ENCODE measurements around the gene SNX33. TPM values are rescaled to one million over a fixed set of nuclear protein-coding genes. Genes with fewer than 3 reads are reported as not detected.

The SNX33 gene
- total and polyA plus RNA-seq, 4 donors, result 5.9 to 19.0 (median 12.7) TPM

DNA sequence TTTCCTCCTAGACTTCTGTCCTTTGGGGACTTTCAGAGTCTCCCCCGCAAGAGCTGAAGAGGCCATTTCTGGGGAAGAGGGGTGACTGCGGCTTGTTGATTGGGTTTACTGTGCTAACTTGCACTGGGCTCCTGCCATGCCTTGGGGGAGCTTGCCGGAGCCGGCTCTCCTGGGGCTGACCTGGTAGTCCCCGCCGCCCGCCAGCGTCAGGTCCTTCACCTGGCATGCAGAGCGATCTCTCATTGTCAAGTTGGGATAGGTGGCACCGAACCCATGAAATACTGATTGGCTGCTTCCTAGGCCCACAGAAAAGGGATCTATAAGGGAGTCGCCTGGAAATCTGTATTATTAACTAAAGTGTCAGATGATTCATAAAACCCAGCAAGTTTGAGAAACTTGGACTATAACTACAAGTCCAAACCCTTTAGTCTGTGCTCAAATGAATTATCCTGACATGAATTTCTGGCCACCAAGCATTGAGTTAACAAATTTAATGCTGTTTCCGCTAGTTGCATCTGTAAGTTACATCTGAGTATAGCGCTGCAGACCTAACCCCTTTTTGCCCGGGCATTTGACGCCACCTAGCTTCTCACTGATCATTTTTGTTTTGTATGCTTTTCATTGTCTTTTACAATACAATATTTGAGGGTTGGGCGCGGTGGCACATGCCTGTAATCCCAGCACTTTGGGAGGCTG is 7.1 kb upstream of the SNX33 start:
- H3K36me3 ChIP-seq (ENCODE audit: control insufficient read depth, insufficient read depth, low read length), result peaks cover 5% of the 10 kb centered on the region
- DNase-seq (ENCODE audit: low read depth in 4 of 6, low spot score in 6 of 6), result peak in 2 of 6 donors; percentile 47 to 60
- H3K4me3 ChIP-seq (ENCODE audit: low read depth, low read length), result peak overlapping the region; percentile 87
- H3K27me3 ChIP-seq (ENCODE audit: control insufficient read depth, insufficient read depth, low read length), result no peaks in the 10 kb centered on the region
- peak overlapping the region; percentile 94 for H3K27ac ChIP-seq (ENCODE audit: low read depth, low read length)
- H3K4me1 ChIP-seq (ENCODE audit: control insufficient read depth, insufficient read depth, low read length), result peaks cover 30% of the 10 kb centered on the region
- WGBS (ENCODE audit: insufficient coverage), result 0% methylated on average over 9 of the region's 17 CpGs
- H3K9me3 ChIP-seq (ENCODE audit: control insufficient read depth, insufficient read depth, low read length), result no peaks in the 10 kb centered on the region

DNA sequence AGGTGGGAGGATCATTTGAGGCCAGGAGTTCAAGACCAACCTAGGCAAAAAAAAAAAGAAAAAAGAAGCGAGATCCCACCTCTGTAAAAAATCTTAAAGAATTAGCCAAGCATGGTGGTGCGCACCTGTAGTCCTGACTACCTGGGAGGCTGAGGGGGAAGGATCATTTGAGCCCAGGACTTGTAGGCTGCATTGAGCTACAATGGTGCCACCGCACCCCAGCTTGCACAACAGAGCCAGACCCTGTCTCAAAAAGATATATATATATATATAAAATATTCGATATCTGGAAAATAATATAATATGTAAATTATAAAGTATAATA is 6.6 kb upstream of the SNX33 start:
- DNase-seq (ENCODE audit: low read depth in 4 of 6, low spot score in 6 of 6), result no peak
- Histone ChIP-seq H3K27me3 (ENCODE audit: control insufficient read depth, insufficient read depth, low read length) (no peaks in the 10 kb centered on the region), H3K4me3 (ENCODE audit: low read depth, low read length) (no peak overlapping the region), H3K36me3 (ENCODE audit: control insufficient read depth, insufficient read depth, low read length) (peaks cover 5% of the 10 kb centered on the region), H3K9me3 (ENCODE audit: control insufficient read depth, insufficient read depth, low read length) (no peaks in the 10 kb centered on the region), H3K27ac (ENCODE audit: low read depth, low read length) (no peak overlapping the region), H3K4me1 (ENCODE audit: control insufficient read depth, insufficient read depth, low read length) (peaks cover 30% of the 10 kb centered on the region)
- WGBS (ENCODE audit: insufficient coverage), result no CpG with 5 or more reads among the region's 4 CpGs

DNA sequence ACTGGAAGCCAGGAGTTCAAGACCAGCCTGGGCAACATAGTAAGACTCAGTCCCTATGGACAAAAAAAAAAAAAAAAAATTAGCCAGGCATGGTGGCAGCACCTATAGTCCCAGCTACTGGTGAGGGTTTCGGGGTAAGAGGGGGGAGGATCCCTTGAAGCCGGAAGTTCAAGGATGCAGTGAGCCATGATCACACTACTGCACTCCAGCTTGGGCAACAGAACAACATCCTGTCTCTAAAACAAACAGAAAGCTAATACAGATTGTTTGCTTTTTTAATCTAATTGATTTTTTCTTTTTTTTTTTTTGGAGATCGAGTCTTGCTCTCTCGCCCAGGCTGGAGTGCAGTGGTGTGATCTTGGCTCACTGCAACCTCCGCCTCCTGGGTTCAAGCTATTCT is 6.1 kb upstream of the SNX33 start:
- H3K9me3 ChIP-seq (ENCODE audit: control insufficient read depth, insufficient read depth, low read length), result no peaks in the 10 kb centered on the region
- H3K36me3 ChIP-seq (ENCODE audit: control insufficient read depth, insufficient read depth, low read length), result peaks cover 5% of the 10 kb centered on the region
- no peak for DNase-seq (ENCODE audit: low read depth in 4 of 6, low spot score in 6 of 6)
- no peak overlapping the region for H3K27ac ChIP-seq (ENCODE audit: low read depth, low read length)
- peaks cover 27% of the 10 kb centered on the region for H3K4me1 ChIP-seq (ENCODE audit: control insufficient read depth, insufficient read depth, low read length)
- WGBS (ENCODE audit: insufficient coverage), result 100% methylated on average over 1 of the region's 5 CpGs
- no peaks in the 10 kb centered on the region for H3K27me3 ChIP-seq (ENCODE audit: control insufficient read depth, insufficient read depth, low read length)
- H3K4me3 ChIP-seq (ENCODE audit: low read depth, low read length), result no peak overlapping the region

DNA sequence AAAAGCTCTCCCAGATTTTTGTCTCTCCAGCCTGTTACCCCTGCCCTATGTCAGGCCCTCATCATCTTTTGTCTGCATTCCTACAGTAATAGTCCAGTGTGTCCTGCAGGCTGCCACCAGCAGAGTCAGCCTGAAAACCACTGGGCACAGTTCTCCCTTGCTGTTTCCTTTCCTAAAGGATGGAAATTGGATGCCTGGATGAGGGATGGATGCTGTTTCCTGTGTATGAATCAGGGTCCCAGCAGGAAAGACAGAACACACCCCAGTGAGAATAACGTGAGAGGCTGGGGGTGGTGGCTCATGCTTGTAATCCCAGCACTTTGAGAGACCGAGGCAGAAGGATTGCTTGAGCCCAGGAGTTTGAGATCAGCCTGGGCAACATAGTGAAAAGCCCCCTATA is 3.3 kb upstream of the SNX33 start:
- Histone ChIP-seq H3K36me3 (ENCODE audit: control insufficient read depth, insufficient read depth, low read length) (peaks cover 3% of the 10 kb centered on the region), H3K9me3 (ENCODE audit: control insufficient read depth, insufficient read depth, low read length) (no peaks in the 10 kb centered on the region), H3K27me3 (ENCODE audit: control insufficient read depth, insufficient read depth, low read length) (peaks cover 3% of the 10 kb centered on the region), H3K27ac (ENCODE audit: low read depth, low read length) (no peak overlapping the region), H3K4me3 (ENCODE audit: low read depth, low read length) (no peak overlapping the region), H3K4me1 (ENCODE audit: control insufficient read depth, insufficient read depth, low read length) (peaks cover 34% of the 10 kb centered on the region)
- 50% methylated on average over 1 of the region's 2 CpGs for WGBS (ENCODE audit: insufficient coverage)
- DNase-seq (ENCODE audit: low read depth in 4 of 6, low spot score in 6 of 6), result no peak

DNA sequence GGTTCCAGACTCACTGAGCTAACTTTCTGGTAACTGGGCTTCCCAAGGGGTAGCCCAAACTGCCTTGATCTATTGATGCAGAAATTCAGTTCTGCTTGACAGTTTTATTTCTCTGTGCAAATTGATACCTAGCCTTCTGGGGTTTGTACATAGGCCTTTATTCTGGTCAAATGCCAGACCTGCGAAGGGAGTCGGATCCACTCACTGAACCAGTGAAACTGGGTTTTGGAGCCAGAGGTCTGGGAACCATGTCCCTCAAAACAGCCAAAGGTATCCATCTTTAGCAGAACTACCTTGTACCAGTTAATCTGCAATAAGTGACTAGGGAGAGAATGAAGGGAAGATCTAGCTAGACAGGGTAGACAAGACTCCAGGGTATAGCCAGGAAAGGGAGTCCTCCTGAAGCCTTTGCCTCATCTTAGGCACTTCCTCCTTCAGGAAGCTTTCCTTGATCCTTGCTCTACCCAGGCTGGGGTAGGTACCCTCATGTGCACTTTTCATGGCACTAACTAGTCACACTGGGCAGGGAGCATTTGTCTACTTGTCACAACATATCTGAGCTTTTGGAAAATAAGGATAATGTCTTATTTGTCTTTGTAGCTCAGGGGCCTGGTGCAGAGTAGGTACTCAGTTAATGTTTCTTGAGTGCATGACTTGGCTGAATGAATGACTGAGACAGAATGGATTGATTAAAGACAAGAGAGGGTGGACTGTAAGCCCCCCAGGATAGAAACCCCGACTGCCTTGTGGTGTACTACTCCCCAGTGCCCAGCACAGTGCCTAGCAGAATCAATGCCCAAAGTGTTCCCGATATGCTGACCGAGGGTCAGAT is 1.4 kb upstream of the SNX33 start:
- H3K9me3 ChIP-seq (ENCODE audit: control insufficient read depth, insufficient read depth, low read length), result no peaks in the 10 kb centered on the region
- WGBS (ENCODE audit: insufficient coverage), result 27% methylated on average over 3 of the region's 5 CpGs
- peaks cover 43% of the 10 kb centered on the region for H3K4me1 ChIP-seq (ENCODE audit: control insufficient read depth, insufficient read depth, low read length)
- H3K27ac ChIP-seq (ENCODE audit: low read depth, low read length), result peak overlapping the region; percentile 88
- peaks cover 3% of the 10 kb centered on the region for H3K27me3 ChIP-seq (ENCODE audit: control insufficient read depth, insufficient read depth, low read length)
- DNase-seq (ENCODE audit: low read depth in 4 of 6, low spot score in 6 of 6), result no peak
- peak overlapping the region; percentile 70 for H3K4me3 ChIP-seq (ENCODE audit: low read depth, low read length)
- peaks cover 15% of the 10 kb centered on the region for H3K36me3 ChIP-seq (ENCODE audit: control insufficient read depth, insufficient read depth, low read length)

DNA sequence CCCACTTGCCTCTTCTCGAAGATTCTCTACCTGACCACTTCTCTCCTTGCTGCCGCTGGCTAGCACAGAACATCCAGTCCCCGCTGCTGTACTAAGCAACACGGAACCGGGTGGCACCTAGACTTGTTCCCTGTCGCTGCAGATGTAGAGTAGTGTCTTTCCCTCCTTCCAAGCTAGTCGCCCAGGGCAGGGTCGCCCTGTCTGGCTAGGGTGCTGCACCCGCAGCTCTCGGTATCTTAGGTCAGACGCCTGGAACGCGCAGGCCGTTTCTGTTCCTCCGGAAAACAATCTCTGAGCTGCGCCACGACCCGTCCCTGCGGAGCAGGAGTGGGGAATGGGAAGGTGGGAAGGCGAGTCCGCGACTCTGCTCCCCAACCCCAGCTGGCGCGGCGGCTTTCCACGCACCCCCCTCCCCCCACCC is 758 bp upstream of the SNX33 start:
- peaks cover 3% of the 10 kb centered on the region for H3K27me3 ChIP-seq (ENCODE audit: control insufficient read depth, insufficient read depth, low read length)
- peaks cover 50% of the 10 kb centered on the region for H3K4me1 ChIP-seq (ENCODE audit: control insufficient read depth, insufficient read depth, low read length)
- H3K36me3 ChIP-seq (ENCODE audit: control insufficient read depth, insufficient read depth, low read length), result peaks cover 20% of the 10 kb centered on the region
- H3K27ac ChIP-seq (ENCODE audit: low read depth, low read length), result peak overlapping the region; percentile 88
- peak overlapping the region; percentile 70 for H3K4me3 ChIP-seq (ENCODE audit: low read depth, low read length)
- no peaks in the 10 kb centered on the region for H3K9me3 ChIP-seq (ENCODE audit: control insufficient read depth, insufficient read depth, low read length)
- DNase-seq (ENCODE audit: low read depth in 4 of 6, low spot score in 6 of 6), result no peak
- WGBS (ENCODE audit: insufficient coverage), result 2% methylated on average over 20 of the region's 26 CpGs

DNA sequence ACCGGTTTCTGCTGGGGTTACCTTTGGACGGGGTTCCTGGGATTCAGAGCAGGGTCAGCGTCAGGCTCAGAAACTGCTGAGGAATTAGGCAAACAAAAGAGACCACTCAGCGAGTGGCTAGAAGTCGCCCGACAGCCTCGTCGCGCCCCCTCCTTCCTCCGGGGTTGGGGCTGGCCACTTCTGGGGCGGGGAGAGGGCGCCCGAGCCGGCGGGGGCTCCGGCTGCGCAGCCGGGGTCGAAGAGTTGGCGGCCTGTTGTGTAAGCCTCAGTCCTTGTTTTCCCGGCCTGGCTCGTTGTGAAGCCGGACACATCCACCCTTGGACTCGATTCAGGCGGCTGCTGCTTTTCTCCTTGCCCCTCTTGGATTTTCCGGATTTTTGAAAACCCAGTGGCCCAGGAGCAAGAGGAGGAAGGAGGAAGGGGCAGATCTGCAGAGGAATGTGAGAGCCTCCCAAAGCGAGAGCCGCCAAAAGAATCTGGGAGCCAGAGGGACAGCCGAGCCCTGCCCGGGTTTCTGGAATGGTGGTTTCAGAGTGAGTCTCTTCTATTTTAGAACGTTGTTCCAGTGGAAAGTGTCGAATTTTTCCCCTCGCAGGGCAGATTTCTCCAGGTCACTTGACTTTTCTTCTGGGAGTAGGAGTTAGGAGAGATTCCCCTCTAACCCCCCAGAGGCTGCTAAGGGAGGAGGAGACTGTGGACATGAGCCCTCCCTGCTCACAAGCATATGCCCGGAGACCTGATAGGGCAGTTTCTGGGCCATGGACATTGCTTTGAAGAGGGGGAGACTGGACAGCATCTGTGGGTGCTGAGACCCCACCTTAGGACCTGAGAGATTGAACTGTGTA is 666 bp downstream of the SNX33 start:
- peak in 2 of 6 donors; percentile 25 to 65 for DNase-seq (ENCODE audit: low read depth in 4 of 6, low spot score in 6 of 6)
- Histone ChIP-seq H3K27me3 (ENCODE audit: control insufficient read depth, insufficient read depth, low read length) (peaks cover 3% of the 10 kb centered on the region), H3K9me3 (ENCODE audit: control insufficient read depth, insufficient read depth, low read length) (no peaks in the 10 kb centered on the region), H3K36me3 (ENCODE audit: control insufficient read depth, insufficient read depth, low read length) (peaks cover 26% of the 10 kb centered on the region), H3K27ac (ENCODE audit: low read depth, low read length) (peak overlapping the region; percentile 88), H3K4me3 (ENCODE audit: low read depth, low read length) (peak overlapping the region; percentile 70), H3K4me1 (ENCODE audit: control insufficient read depth, insufficient read depth, low read length) (peaks cover 62% of the 10 kb centered on the region)
- 2% methylated on average over 26 of the region's 34 CpGs for WGBS (ENCODE audit: insufficient coverage)

DNA sequence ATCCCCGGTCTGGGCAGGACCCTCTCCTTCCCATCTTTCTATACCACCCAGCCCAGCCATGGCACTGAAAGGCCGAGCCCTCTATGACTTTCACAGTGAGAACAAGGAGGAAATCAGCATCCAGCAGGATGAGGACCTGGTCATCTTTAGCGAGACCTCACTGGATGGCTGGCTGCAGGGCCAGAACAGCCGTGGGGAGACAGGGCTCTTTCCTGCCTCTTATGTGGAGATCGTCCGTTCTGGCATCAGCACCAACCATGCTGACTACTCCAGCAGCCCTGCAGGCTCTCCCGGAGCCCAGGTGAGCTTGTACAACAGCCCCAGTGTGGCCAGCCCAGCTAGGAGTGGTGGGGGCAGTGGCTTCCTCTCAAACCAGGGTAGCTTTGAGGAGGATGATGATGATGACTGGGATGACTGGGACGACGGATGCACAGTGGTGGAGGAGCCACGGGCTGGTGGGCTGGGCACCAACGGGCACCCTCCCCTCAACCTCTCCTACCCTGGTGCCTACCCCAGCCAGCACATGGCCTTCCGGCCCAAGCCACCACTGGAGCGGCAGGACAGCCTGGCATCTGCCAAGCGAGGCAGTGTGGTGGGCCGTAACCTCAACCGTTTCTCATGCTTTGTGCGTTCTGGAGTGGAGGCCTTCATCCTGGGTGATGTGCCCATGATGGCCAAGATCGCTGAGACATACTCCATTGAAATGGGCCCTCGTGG is 1.5 kb downstream of the SNX33 start:
- H3K4me3 ChIP-seq (ENCODE audit: low read depth, low read length), result peak overlapping the region; percentile 70
- H3K9me3 ChIP-seq (ENCODE audit: control insufficient read depth, insufficient read depth, low read length), result no peaks in the 10 kb centered on the region
- H3K36me3 ChIP-seq (ENCODE audit: control insufficient read depth, insufficient read depth, low read length), result peaks cover 30% of the 10 kb centered on the region
- peaks cover 3% of the 10 kb centered on the region for H3K27me3 ChIP-seq (ENCODE audit: control insufficient read depth, insufficient read depth, low read length)
- no peak for DNase-seq (ENCODE audit: low read depth in 4 of 6, low spot score in 6 of 6)
- peaks cover 64% of the 10 kb centered on the region for H3K4me1 ChIP-seq (ENCODE audit: control insufficient read depth, insufficient read depth, low read length)
- H3K27ac ChIP-seq (ENCODE audit: low read depth, low read length), result peak overlapping the region; percentile 88
- WGBS (ENCODE audit: insufficient coverage), result 79% methylated on average over 14 of the region's 19 CpGs

DNA sequence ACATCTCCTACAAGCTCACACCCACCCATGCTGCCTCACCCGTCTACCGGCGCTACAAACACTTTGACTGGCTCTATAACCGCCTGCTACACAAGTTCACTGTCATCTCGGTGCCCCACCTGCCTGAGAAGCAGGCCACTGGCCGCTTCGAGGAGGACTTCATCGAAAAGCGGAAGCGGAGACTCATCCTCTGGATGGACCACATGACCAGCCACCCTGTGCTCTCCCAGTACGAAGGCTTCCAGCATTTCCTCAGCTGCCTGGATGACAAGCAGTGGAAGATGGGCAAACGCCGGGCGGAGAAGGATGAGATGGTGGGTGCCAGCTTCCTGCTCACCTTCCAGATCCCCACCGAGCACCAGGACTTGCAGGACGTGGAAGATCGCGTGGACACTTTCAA is 2.1 kb downstream of the SNX33 start:
- H3K27me3 ChIP-seq (ENCODE audit: control insufficient read depth, insufficient read depth, low read length), result peaks cover 3% of the 10 kb centered on the region
- H3K4me3 ChIP-seq (ENCODE audit: low read depth, low read length), result no peak overlapping the region
- peaks cover 64% of the 10 kb centered on the region for H3K4me1 ChIP-seq (ENCODE audit: control insufficient read depth, insufficient read depth, low read length)
- DNase-seq (ENCODE audit: low read depth in 4 of 6, low spot score in 6 of 6), result no peak
- no peak overlapping the region for H3K27ac ChIP-seq (ENCODE audit: low read depth, low read length)
- peaks cover 35% of the 10 kb centered on the region for H3K36me3 ChIP-seq (ENCODE audit: control insufficient read depth, insufficient read depth, low read length)
- H3K9me3 ChIP-seq (ENCODE audit: control insufficient read depth, insufficient read depth, low read length), result no peaks in the 10 kb centered on the region
- WGBS (ENCODE audit: insufficient coverage), result 92% methylated on average over 18 of the region's 18 CpGs
